ENCODE data around the gene PTEN. TPM values are rescaled to one million over a fixed set of nuclear protein-coding genes. Genes with fewer than 3 reads are reported as not detected.
"Not testable (repeated sequence)": the region's sequence is repeated elsewhere in the genome, so short reads cannot be mapped to it uniquely, and the experiment has no call there.

The PTEN gene
- total RNA-seq, 1 experiment from 2014 or later = 44.6 TPM

GRCh38 chr10:87880336-87880735, 16.9 kb downstream of the PTEN start:
- Mint-ChIP-seq H3K36me3 (ENCODE audit: insufficient read depth, unreplicated experiment) (no peaks in the 10 kb centered on the region), H3K4me3 (ENCODE audit: low read depth, unreplicated experiment) (no peak overlapping the region), H3K9me3 (ENCODE audit: low read depth, unreplicated experiment) (no peaks in the 10 kb centered on the region), H3K4me1 (ENCODE audit: low read depth, unreplicated experiment) (no peaks in the 10 kb centered on the region), H3K27me3 (ENCODE audit: unreplicated experiment) (no peaks in the 10 kb centered on the region), H3K27ac (ENCODE audit: unreplicated experiment) (no peak overlapping the region)
- CTCF ChIA-PET = no interaction called here
- intact Hi-C loops (cut with micrococcal nuclease; ENCODE audit: unreplicated experiment) = no loop called here
- no peak for TF ChIP-seq CTCF (IDR thresholded peaks at IDR 0.05; ENCODE audit: unreplicated experiment)
- BruUV-seq (replicated peaks) = no TSS peak
- DNase-seq = no peak

GRCh38 chr10:87881373-87882059, 18.1 kb downstream of the PTEN start:
- H3K36me3 Mint-ChIP-seq (ENCODE audit: insufficient read depth, unreplicated experiment); H3K4me3 Mint-ChIP-seq (ENCODE audit: low read depth, unreplicated experiment); H3K4me1 Mint-ChIP-seq (ENCODE audit: low read depth, unreplicated experiment); DNase-seq; BruUV-seq (replicated peaks); H3K9me3 Mint-ChIP-seq (ENCODE audit: low read depth, unreplicated experiment); intact Hi-C loops (cut with micrococcal nuclease; ENCODE audit: unreplicated experiment); H3K27me3 Mint-ChIP-seq (ENCODE audit: unreplicated experiment); H3K27ac Mint-ChIP-seq (ENCODE audit: unreplicated experiment): not testable (repeated sequence)
- CTCF ChIA-PET = interaction anchor here (0.6 kb wide), 1 partner anchor 850 kb away, joined by 6 read pairs; no protein-coding TSS in a partner anchor

GRCh38 chr10:87882555-87883294, 19.3 kb downstream of the PTEN start:
- no TSS peak for BruUV-seq (replicated peaks)
- Mint-ChIP-seq H3K4me1 (ENCODE audit: low read depth, unreplicated experiment) (no peaks in the 10 kb centered on the region), H3K27me3 (ENCODE audit: unreplicated experiment) (no peaks in the 10 kb centered on the region), H3K36me3 (ENCODE audit: insufficient read depth, unreplicated experiment) (no peaks in the 10 kb centered on the region), H3K27ac (ENCODE audit: unreplicated experiment) (no peak overlapping the region), H3K9me3 (ENCODE audit: low read depth, unreplicated experiment) (peaks cover 10% of the 10 kb centered on the region), H3K4me3 (ENCODE audit: low read depth, unreplicated experiment) (no peak overlapping the region)
- TF ChIP-seq CTCF (IDR thresholded peaks at IDR 0.05; ENCODE audit: unreplicated experiment) = no peak
- intact Hi-C loops (cut with micrococcal nuclease; ENCODE audit: unreplicated experiment) = no loop called here
- no peak for DNase-seq
- CTCF ChIA-PET = no interaction called here

- Mint-ChIP-seq H3K36me3 (ENCODE audit: insufficient read depth, unreplicated experiment) (no peaks in the 10 kb centered on the region), H3K4me1 (ENCODE audit: low read depth, unreplicated experiment) (no peaks in the 10 kb centered on the region), H3K4me3 (ENCODE audit: low read depth, unreplicated experiment) (no peak overlapping the region)
Measured at GRCh38 chr10:87886635-87887034, 23.2 kb downstream of the PTEN start.

More at GRCh38 chr10:87886635-87887034, 23.2 kb downstream of the PTEN start:
- intact Hi-C loops (cut with micrococcal nuclease; ENCODE audit: unreplicated experiment) = no loop called here
- CTCF ChIA-PET = interaction anchor here (0.8 kb wide), 1 partner anchor 24 kb away, joined by 3 read pairs; no protein-coding TSS in a partner anchor
- no TSS peak for BruUV-seq (replicated peaks)
- Mint-ChIP-seq H3K9me3 (ENCODE audit: low read depth, unreplicated experiment) (peaks cover 10% of the 10 kb centered on the region), H3K27me3 (ENCODE audit: unreplicated experiment) (no peaks in the 10 kb centered on the region), H3K27ac (ENCODE audit: unreplicated experiment) (no peak overlapping the region)
- TF ChIP-seq CTCF (IDR thresholded peaks at IDR 0.05; ENCODE audit: unreplicated experiment) = no peak
- no peak for DNase-seq
